HG03460 (cell line): ENCODE results near the gene RND3.

ENCODE experiments used
- ATAC-seq: cut with Tn5 transposase; IDR thresholded peaks from one replicate; pipeline ENCODE4 v1.9.1; 2021; ENCODE audit not compliant: unreplicated experiment

RND3 gene

DNA sequence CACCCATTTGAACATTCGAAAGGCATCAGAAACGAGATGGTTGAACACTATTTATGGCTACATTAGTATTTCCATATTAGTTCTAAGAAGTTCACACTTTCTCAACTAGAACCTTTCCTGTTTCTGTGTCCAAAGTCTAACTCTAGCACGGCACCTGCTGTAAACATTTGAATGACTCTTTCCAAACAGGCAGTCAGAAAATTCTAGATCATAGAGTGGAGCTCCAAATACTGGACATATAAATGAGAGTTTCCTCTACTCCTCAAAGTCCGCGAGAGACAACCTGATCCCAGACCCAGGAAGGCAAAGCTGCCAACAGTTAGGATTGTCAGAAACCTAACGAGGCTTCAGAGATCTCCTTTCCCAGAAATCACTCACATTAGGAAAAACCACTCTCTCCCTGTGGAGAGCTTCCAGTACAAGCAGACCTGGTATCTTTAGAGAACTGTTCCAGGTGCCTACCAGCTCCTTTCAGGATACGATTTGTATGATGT lies 10.6 kb downstream of the RND3 start:
- ATAC-seq: no peak

DNA sequence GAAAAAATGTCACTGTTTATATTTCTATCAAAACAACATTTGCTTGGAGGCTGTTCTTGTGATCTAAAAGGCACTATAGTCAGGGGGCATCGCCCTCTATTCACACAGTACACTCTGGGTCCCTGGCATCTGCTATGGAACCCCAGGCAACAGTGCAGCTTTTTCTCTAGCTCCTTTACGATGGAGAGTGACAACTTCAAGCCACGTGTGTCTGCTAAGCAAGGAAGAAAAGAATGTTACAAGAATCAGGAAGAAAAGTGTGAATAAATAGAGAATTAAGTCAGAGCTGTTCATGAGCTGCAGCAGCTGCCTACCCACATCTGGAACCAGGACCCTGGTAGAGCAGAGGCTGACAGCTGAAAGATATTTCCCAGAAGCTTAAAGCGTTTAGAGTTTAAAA lies 11.2 kb downstream of the RND3 start:
- no peak for ATAC-seq

DNA sequence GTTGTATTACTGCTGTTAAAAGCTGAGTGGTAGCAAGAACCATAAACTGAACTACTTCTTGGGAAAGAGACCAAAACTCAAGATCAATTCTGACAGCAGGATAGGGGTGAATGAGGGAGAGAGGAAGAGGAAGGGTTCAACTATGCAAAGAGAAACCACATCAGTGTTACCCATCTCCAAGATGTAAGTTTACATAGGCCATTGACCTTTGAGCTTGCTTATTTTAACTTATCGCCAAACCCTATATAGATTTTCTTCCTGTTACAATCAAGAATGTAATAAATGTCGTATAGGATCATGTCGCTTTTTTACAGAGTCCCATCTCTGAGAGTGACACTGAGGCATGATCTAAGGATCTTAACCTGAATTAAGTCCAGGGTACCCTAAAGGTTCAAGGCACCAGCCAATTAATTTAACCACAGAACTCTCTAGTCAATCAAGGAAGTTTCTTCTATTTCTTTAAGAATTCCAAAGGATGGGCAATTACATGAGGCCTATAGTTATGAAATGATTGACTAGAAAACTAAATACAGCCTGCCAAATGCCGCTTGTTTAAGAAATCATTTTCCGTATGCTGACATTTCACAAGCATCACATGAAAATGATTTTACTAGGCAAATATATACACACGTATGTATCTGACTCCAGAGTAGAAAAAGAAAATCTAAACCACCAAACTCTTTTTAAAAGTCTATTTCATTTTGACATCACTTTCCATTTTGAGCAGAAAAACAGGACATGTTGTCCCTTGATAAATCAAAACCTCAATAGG lies 11.8 kb downstream of the RND3 start:
- ATAC-seq: no peak

DNA sequence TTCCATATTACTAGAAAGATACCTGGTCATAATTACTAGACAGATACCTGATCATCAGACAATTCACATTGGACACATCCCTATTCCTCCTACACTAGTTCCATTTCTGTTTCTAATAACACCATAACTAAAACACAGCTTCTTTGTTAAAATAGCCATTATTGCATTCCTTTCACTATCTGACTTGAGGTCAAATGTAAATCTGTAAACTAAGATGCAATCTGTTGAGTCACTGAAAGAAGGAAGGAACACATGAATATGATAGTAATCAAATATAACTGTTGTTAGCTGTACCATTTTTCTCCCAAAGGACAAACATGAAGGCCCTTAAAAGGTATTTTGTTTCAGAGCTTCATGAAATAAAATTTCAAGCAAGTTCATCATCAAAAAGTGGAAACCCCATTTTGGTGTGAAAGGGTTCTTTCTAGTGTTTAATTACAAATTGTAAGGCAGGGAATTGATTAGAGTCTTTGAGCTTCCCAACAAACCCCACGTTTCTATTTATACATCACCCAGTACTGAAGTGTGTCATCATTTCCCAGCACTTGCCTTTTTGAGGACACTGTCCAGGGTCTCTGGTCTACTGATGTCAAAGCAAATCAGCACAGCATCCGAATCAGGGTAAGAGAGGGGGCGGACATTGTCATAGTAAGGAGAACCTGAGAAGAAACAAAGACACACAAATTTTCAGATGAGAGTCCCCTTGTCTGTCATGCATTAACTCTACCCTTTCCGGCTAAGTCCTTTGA lies 13.0 kb downstream of the RND3 start:
- no peak for ATAC-seq

DNA sequence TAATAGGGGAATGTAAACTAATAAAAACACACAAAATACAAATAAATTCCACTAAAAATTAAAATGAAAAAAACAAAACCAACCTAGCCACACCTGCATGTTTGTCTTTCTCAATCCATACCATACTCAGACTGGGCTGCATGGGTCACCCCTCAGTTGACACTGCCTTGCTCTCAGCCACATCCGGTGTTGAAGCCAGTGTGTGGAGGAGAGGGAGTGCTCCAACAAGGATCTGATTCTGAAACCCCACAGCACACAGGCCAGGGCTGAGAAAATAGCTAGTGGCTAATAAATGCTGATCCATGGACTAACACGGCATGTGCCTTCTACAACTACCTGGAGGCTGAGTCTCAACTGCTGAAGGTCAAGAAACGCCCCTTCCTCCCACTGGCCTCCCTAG lies 13.7 kb downstream of the RND3 start:
- no peak for ATAC-seq

DNA sequence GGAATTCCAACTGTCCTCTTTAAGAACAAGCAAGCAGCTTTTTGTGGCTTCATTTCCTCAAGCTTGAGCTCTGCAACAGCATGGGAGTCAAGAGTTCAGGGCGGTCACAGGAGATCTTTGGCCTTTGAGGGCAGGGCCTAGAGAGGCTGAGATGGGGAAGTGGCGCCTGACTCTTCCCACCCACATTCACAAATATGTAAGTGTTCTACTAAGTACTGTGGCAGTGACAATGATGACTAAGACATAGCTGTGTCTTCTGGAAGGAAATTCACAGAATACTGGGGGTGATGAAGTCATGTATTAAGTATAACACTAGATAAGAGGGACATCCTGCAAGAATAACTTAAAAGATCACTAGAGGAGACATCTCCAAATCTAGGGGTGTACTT lies 15.0 kb downstream of the RND3 start:
- no peak for ATAC-seq

DNA sequence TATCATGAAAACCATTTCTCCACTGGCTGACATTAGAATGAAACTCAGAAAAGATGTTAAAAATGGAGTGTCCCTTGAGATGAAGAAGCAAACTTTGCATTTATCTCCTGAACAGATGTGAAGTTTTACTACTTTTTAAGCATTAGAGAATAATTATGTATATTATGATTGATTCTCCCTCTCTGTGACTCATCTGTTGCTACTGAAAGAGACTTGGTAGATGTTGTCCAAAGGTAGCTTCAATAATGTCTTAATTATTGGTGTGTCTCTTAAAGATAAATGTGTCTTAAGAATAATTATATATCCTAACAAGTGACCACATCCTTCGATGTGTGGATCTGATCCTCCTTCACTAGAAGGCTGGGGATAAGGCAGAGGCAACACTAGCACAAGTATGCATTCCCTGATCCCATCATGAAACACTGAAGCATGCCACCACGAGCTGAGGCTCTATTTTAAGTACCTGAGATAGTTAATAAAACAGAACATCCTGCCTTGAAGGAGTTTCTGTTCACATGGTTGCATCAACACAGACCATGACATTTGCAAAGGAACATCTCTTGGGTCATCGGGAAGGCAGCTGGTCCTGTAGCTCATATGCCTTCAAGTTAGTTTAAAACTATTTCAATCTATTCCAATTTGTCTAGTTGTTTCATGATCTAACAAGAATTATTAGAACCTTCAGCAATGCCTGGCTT lies 15.5 kb downstream of the RND3 start:
- no peak for ATAC-seq

DNA sequence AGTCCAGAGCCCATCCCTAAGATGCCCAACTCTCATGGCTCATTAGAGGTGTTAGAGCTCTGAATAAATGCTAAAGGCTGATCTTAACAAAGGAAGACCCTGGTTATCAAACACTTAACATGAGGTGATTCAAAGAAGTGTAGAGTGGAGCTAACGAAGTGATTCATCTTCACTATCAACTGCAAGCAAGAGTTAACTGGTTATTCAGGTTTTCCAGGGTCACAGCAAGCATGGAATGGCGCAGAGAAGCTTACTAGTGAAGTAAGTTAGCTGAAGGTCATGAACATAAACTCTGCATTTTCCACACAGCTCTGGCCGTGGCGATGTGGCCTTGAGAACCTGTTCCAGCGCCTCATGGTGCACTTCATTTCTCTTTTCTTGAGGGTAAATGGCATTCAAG lies 17.0 kb downstream of the RND3 start:
- no peak for ATAC-seq

DNA sequence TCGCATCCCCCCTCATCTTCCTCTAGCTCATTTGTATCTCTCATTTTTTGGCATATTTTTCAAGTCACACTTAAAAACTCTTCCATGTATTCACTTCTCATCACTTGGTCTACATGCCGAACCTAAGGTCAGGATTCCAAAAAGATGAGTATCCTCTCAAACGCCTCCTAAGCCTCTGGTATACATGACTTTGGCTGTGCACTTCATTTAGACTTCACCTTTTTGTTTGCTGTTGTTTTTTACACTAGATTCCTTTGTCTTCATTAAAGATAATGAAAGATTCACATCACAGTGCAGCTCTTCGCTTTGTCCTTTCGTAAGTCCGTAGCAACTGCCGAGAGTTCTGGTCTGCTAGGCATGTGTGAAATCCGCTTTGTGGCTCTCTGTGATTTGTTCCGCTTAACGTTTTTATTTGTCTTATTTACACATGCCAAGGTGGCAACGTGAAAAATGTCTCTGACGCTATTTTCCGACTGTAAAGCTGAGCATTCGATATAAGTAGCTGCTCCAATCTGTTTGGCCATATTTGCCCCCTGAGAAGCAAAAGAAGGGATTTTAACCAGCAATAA lies 17.7 kb downstream of the RND3 start:
- ATAC-seq: no peak

DNA sequence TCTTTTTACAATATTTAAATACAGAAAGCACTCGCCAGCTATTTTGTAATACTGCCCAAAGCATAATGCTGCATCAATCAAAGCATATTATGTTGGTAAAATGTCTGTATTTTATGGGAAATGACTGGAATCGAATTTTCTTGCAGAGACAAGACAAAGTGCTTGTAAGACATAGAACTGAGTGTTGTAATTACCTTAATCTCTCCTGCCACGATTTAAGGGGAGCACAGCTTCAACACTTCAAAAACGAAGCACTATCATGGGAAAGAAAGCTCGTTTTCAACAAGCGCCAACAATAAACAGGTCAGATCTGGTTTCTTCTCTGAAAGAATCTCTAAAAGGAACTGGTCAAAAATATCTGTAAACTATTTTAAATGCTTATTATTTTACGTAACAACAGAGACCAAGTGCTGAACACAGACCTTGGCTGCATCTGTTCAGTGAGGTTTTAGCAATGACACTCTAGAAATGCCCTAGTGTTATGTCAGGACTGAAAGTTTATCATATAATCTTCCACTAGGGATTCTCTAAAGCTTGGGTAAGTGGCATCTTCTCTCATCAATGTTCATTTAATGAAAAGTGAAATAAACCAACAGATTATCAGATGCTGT lies 19.0 kb downstream of the RND3 start:
- ATAC-seq: no peak

DNA sequence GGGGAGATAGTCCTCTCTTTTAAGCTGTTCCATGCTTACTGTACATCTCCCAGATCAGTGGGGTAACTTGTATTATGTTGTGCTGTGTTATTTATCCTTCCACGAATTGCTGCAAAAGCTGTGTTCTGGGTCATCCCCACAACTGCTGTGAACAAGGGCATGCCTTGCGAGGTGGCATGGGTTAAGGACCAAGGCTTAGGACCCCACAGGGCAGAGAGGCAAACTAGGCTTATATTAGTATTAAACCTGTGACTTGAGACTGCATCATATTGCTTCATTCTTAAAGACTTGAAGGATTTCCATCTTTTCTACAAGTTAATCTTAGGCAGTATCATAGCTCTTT lies 19.9 kb downstream of the RND3 start:
- no peak for ATAC-seq

DNA sequence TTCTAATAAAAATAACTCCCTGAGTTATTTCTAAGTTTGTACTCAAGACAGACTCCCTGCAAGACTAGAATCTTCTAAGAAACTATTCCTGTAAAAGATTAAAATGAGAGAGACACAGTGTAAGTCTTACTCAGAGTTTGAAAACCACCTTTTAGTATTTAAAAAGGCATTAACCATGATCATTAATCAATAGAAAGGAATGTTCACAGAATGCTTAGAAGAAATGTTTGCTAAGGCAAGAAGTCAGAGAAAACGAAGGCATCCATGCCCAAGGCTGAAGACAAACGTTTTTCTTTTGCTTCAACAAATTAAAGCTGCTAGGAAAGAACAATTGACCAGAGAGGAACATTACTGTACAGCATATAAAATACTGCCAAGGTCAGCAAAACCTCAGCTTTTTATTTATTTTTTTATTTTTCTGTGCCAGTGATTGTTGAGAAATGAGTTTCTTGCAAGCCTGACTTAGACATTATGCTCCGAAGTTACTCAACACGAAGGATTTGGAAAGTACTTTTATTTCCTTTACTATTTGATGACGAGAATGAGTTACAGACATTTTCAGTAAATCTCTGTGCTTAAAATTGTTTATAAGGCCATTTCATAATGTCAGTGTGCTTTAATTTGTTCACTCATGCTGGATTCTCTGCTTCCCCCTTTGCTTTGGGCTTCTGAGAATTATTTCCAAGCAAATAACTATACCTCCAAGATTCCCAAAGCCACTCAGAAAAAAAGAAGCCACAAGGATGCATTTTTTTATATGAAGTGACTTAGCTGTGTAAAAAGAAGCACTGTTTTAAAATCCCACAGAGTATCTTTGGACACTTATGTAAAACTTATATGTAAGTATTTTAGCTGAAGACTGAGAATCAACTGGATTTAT lies 20.5 kb downstream of the RND3 start:
- ATAC-seq: no peak

DNA sequence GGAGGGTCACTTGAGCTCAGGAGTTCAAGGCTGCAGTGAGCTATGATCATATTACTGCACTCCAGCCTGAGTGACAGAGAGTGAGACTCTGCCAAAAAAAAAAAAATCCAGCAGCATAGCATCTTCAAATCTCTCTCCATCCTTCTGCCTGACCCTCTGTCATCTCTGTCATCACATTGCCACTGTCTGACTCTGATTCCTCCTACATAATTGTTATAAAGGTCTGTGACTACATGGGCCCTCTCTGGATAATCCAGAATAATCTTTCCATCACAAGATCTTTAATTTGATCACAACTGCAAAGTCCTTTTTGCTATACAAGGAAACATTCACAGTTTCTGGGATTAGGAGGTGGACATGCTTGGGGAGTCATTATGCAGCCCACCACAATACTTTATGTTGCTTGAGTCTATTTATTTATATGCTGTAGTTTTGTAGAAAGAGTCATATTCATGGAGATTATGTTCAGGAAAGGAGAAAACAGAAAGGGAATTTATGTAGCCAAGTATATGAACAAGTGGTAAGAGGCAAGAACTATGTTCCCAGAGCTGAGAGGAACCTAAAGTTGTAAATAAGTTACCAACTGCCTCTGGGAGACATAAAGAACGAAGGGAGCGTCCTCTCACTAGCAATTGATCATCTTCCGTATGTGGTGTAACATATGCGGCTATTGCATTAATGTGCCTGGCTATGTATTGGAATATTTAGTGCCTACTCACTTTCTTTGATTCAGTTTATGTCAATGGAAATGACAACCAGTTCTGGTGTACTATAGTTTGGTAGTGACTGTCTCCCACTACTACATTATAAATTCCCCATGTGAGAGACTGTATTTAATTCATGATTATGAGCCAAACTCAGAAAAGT lies 21.5 kb downstream of the RND3 start:
- ATAC-seq: no peak

DNA sequence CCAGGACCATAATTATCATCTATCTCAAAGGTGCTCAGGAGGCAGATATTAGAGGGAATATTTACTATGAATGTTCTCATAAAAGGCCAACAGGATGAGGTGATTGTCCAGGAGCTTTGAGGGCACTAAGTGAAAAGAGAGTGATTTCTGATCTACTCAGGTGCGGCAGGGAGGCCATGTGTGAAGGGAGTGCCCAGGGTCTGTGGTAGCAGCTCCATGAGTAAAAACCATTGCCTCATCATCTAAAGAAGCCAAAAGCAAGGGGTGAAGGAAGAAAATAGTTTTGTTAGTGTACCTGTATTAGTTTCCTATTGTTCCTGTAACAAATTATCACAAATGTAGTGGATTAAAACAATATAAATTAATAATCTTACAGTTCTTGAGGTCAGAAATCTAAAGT lies 22.5 kb downstream of the RND3 start:
- no peak for ATAC-seq

DNA sequence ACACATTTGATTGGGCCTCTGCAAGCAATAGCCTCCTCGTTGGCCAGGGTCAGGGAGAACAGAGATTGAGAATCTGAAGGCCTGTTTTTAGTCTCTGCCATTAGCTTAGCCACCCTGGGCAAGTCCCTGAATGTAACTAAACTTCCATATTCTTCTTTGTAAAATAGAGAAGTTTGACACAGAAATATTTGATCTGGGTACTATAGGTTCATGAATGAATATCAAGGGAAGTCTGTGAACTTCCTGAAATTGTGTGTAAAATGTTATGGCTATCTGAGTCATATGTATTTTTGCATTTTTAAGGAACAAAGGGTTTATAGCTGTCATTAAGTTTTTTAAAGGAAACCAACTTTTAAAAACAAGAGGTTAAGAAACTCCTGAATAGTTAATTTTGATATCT lies 23.2 kb downstream of the RND3 start:
- ATAC-seq: no peak

DNA sequence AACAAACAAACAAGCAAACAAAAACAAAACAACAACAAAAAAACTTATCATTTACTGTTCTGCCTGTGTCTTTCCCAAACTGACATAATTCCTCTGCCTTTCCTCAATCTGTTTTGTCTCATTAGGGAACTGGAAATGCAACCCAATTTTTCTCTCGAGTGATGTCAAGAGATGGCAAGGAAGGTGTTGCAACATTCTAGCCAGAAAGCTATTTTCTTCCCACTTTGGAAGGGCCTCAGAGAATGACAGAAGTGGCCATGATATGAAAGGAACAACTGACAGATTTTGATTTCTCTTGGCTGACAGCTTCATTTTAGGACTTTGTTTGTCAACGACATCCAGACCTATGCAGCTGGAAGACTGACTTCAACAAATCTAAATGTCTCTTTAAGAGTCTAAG lies 24.7 kb downstream of the RND3 start:
- ATAC-seq: no peak

DNA sequence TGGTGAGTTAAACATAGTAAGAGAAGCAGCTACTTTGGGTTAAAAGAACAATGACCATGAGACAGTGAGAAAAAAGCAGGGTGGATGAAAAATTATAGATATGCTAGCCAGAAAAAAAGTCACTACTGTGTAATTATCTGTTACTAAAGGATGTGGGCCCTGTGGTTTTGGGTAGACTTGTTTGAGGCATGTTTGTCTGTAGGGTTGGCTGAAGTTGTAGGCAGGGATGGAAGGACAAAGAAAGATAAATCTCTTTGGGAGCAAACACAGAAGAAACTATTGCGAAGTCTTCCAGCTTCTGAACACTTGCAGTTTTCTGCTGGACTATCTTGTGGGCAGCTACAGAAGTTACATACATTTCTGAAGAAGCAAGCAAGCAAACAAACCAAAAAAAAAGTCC lies 28.2 kb downstream of the RND3 start:
- ATAC-seq: no peak

DNA sequence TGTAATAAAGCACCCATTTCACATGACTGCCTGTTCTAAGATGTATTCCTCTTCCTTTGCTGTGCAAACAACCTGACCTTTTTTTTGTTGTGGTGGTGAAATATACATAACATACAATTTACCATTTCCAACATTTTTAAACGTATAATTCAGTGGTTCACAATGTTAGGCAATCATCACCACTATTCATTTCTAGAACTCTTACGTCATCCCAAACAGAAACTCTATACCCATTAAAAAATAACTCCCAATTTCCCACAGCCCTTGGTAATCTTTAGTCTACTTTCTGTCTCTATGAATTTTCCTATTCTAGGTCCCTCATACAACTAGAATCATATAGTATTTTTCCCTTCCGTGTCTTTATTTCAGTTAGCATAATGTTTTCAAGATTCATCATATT lies 36.7 kb downstream of the RND3 start:
- ATAC-seq: no peak

DNA sequence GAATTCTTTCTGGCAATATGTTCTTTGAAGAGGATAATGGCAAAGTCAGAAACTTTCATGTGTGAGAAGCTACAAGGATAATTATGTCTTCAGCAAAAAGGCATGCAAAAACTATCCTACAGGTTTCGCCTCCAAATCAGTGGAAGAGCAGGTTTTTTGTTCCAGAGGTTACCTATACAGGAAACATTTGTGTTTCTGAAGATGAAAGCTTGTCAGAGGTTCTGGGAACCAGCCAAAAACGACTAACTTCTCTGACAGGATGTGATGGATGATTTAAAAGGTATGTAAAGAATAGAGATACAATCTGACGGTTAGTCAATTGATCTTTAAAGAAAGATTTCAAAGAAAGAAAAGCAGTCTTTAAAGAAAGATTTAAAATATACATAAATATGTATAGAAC lies 37.6 kb downstream of the RND3 start:
- no peak for ATAC-seq
